NCI-H82 (cell line): ENCODE results near the gene ATAD3B.
"Not testable (repeated sequence)": the region's sequence is repeated elsewhere in the genome, so short reads cannot be mapped to it uniquely, and the experiment has no call there.

Source experiments
- DNase-seq: peaks from one replicate; lab custom pipeline; 2025; lab: John Stamatoyannopoulos, UW

Gene ATAD3B

DNA sequence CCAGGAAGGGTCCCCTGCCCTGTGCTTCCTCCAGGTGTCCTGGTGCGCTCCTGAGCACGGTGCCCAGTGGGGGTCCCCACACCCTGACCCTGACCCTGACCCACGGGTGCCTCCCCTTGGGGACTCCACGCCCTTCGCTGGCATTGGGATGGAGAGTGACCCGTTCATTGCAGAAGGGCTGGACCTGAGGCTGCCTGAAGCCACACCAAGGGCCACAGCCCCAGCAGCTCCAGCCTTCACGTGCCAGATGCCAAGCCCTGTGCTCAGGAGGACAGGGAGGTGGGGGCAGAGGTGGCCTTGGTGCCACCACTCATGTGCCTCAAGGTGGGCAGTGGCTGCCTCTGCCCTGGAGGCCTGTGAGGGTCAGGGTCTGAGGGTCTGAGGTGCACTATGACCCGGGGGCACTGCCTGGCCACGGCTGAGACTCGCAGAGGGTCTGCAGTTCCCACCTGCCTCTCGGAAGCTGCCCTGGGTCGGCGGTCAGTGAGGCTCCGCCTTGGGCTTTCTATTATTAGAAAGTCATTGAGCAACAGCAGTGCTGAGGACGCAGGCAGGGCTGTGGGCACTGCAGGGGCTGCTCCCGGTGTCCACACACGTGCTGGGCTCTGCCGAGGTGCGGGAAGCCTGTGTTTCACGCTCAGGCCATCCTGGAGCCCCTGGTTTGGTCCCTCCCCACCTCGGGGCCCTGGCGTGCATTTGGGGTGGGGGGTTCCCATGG is 61.8 kb downstream of the ATAD3B start:
- not testable (repeated sequence) for DNase-seq

DNA sequence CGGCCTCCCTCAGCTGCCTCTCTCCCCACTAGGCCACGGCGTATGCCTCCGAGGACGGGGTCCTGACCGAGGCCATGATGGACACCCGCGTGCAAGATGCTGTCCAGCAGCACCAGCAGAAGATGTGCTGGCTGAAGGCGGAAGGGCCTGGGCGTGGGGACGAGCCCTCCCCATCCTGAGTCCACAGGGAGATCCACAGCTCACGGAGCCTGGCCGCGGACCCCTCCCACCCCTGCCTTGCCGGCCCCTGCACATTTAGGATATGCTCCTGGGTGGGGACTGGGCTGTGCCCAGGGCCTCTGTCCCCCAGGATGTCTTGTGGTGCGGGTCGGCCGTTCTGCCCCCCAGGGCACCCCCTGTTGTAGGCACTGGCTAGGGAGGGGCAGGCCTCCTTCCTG is 62.3 kb downstream of the ATAD3B start:
- DNase-seq: not testable (repeated sequence)

GRCh38 chr1:1534401-1535154 is 63.0 kb downstream of the ATAD3B start:
- DNase-seq: no peak

DNA sequence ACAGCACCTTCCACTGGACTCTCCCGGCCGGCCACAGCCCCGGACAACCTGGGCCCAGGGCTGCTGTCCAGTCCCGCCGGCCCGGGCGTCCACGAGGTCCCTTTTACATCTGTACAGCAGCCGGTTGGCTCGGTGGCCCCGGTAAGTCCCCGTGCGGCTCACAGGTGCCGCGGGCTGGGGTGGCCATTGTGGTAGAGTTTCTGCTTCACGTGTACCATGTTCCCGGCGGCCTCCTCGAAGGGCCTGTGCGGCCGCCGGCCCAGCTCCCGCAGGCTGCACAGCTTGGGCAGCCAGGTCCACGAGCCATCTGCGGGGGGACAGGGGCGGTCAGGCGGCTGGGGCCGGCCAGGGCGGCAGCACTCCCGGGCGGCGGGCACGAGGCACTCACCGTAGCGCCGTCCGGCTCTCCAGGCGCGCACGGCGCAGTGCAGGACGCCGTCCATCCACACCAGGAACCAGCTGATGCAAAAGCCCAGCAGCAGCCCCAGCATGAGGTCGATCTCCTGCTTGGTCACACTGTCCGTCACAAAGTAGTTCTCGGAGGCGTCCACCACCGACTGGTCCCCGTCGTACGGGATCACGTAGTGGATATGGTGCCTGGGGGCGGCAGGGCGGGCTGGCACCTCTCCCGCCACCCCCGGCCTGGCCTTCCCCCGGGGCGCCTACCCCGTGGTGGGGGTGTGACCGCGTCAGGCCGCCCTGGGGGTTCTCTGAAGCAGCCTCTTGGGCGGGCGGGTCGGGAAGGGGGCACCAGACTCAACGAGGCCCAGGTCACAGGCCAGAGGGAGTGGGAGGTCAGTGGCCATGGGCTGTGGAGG is 63.8 kb downstream of the ATAD3B start:
- no peak for DNase-seq

GRCh38 chr1:1536019-1536937 is 64.7 kb downstream of the ATAD3B start:
- no peak for DNase-seq

GRCh38 chr1:1536938-1537546 is 65.5 kb downstream of the ATAD3B start:
- DNase-seq: no peak

DNA sequence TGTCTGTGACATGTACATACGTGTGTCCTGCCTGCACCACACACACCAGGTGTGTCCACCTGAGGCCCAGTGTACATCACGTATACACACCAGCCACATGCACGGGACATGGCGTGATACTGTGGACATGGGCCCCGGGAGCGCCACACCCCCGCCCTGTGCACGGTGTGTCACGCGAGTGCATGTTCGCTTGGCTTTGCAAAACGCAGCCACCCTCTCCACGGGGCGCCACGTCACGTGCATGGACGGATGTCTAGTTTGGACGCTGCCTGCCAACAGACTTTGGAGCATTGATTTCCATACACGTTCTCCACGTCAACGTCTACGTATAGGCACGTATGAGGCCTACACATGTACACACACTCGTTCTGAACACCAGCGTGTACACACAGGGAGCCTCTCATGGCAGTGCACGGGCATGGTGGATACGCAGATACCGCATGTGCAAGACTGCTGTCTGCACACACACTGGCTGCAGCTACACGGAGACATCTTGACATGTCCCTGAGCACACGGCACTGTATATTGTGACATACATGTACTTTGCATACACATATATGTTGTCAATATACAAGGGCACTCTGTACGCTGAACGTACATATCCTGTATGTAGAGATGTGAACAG is 66.2 kb downstream of the ATAD3B start:
- no peak for DNase-seq

DNA sequence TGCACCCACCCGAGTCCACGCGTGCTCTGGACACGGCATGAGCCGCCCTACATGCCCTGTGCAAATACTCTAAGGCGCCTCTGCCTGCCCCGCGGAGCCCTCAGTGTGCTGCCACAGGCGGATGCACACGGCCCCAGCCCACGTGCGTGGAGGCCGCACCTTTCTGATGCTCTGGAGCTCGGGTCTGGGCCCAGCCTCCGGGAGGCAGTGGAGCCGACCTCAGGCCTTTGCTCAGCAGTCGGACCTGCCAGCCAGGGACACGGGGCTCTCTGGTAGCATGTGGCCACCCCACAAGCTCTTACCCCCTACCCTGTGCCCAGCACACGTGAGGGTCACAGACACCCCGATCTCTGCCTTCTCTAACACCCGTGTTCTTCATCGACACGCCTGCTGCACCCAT is 66.8 kb downstream of the ATAD3B start:
- no peak for DNase-seq

DNA sequence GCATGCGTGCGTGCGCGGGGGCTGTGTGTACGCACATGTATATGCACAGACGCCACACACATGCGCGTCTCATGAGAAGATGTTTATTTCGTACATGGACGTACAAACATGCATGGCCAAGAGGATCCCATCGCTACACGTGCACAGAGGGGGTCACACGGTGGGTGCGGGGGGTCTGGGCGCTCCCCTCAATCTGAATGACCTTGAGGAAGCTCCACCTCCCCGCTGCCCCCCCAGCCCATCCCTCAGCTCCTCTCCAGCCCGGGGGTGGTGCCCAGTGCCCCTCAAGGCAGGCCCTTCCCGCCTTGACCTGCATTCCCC is 67.4 kb downstream of the ATAD3B start:
- DNase-seq: no peak

DNA sequence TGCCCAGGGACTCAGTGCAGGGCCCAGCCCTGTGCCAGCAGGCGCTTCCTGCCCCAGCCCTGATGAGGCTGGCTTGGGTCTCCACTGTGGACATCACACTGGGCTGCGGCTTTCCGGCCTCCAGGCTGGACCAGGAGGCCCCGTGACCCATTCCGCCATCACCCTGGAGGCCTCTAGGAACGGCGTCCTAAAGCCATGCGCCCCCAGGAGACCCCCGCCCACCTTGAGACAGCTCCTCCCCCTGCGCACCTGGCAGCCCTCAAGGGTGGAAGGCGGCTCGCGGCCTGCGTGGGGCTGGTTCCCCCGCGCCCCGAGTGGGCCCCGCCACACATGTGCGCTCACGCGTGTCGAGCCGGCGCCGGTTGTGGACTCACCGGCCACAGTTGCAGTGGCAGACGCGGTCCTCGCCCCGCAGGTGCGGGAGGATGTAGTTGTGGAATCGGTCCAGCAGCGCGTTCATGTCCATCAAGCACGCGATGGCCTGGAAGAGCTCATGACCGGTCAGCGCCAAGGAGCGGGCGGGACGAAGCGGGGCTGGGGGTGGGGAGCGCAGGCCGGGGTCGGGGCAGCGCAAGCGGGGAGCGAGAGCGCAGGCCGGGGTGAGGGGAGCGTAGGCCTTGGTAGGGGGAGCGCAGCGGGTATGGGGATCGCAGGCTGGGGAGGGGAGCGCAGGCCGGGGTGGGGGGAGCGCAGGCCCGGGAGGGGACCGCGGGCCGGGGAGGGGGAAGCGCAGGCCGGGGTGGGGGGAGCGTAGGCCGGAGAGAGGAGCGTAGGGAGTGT is 67.9 kb downstream of the ATAD3B start:
- no peak for DNase-seq

GRCh38 chr1:1540090-1540817 is 68.7 kb downstream of the ATAD3B start, which contains the start of gene TMEM240:
Gene TMEM240, minus strand, starts transcription at chr1:1540624. Its CDS starts 278 bp downstream, at chr1:1540346.
- peak; percentile 49 for DNase-seq

GRCh38 chr1:1540818-1541628 is 69.5 kb downstream of the ATAD3B start:
- DNase-seq: no peak

- DNase-seq: no peak
Observed at GRCh38 chr1:1541956-1542765, 70.6 kb downstream of the ATAD3B start.

DNA sequence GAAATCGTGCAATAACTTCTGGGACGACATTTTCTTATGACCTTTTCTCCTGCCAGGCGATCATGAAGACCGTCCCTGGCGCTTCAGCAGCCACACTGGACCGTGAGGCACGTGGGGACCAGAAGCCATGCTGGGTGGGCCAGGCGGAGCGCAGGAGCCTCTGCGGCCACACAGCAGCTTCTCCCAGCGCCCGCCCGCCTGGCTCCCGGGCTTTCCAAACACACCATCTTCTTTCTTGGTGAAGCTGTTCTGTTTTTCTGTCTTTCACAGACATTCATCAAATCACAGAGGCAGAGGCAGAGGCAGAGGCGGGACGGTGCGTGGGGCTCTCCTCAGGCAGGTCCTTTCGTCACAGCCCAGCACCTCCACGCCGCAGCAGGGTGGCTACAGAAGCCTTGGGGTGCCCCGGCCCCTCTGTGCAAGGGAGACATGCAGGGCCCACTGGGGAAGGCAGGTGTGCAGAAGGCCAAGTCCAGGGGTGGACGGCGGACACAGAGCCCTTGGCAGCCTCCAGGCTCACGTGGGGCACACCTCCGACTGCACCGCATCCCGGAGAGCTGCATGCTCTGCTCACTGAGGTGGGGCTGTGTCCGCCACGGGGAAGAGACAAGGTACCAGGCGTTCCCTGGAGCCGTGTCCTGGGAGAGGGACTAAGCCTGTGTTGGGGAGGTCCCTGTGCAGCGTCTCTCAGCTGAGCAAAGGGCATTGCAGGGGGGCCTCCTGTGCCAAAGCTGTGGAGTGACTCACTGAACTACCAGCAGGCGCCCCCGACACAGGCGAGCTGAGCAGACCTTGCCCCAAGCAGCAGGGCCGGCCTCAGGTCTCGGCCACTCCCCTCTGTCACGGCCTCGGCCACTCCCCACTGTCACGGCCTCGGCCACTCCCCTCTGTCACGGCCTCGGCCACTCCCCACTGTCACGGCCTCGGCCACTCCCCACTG is 71.5 kb downstream of the ATAD3B start:
- no peak for DNase-seq

GRCh38 chr1:1543706-1544099 is 72.1 kb downstream of the ATAD3B start:
- no peak for DNase-seq

- no peak for DNase-seq
Observed at GRCh38 chr1:1544544-1544943, 73.0 kb downstream of the ATAD3B start.
